ENCODE data around the gene SCAMP2.

DNA sequence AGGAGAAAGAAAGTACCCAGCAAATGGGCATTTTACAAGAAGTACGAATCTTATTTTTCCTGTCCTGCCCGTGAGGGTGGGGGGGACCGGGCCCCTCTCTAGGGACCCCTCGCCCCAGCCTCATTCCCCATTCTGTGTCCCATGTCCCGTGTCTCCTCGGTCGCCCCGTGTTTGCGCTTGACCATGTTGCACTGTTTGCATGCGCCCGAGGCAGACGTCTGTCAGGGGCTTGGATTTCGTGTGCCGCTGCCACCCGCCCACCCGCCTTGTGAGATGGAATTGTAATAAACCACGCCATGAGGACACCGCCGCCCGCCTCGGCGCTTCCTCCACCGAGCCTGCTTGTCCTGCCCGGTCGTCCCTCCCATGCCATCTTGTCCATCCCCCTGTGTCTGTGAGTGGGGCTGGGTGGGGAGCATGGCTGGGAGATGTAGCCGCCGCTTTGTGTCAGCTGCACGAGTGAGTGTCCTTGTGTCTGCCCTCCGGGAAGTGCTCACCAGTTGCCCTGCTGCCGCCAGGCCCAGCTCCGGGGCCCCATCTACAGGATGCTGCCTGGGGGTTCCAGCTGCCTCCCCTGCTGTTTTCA is 70.2 kb downstream of the SCAMP2 start:
- TF ChIP-seq FOXP2 (optimal IDR thresholded peaks at IDR 0.05; ENCODE audit: control extremely low read depth, extremely low read length, insufficient read depth) (no peak), POLR2AphosphoS5 (IDR thresholded peaks at IDR 0.05; ENCODE audit: borderline replicate concordance, low read depth, low read length) (no peak)

Measured in SK-N-MC (cell line).